Right lobe of liver (tissue), 4 donors: ENCODE data around the gene TCF12.

Experiments used
- CTCF ChIP-seq, 4 donors: fragments of 200-600 bp in 3 of 4; fragments of 450-650 bp in 1 of 4; IDR thresholded peaks; one replicate each; pipeline versions ENCODE4 v1.5.1 to v1.8.0; 2016 to 2022; ENCODE audit warnings: antibody characterized with exemption in 4 of 4, mild to moderate bottlenecking in 2 of 4
- POLR2A ChIP-seq: fragments of 450-650 bp; IDR thresholded peaks from one replicate; pipeline ENCODE4 v1.6.1; 2017; ENCODE audit warnings: antibody characterized with exemption, mild to moderate bottlenecking
- donor health status: DM: no; HTN: no; CAD: no.
- donor health status: DM: no; HTN: no; CAD: no.
- donor health status: DM: no; HTN: yes; CAD: no.

GRCh38 chr15:57228395-57228794 is 310.0 kb downstream of the TCF12 start:
- TF ChIP-seq CTCF (IDR thresholded peaks at IDR 0.05) = no peak
- TF ChIP-seq POLR2A = no peak
